HFF-Myc (cell line): ENCODE data around the gene RORC.
"Not testable (repeated sequence)": the region's sequence is repeated elsewhere in the genome, so short reads cannot be mapped to it uniquely, and the experiment has no call there.

Experiments used
- DNase-seq: peaks from one replicate; pipeline ENCODE4 v3.0.0-alpha.2; 2011; ENCODE audit warnings: low read depth; ENCODE audit errors: extremely low read depth
- H3K4me3 ChIP-seq: replicated peaks from 2 replicates; pipeline ENCODE4 v1.5.1; 2011; ENCODE audit warnings: low read depth, mild to moderate bottlenecking, control low read depth, low read length
- TF ChIP-seq, protein P1 (sequence below): IDR thresholded peaks from 2 replicates; pipeline ENCODE4 v1.5.1; 2012; ENCODE audit warnings: mild to moderate bottlenecking, low read depth, low read length, control low read depth; ENCODE audit errors: missing control alignments

RORC gene

DNA sequence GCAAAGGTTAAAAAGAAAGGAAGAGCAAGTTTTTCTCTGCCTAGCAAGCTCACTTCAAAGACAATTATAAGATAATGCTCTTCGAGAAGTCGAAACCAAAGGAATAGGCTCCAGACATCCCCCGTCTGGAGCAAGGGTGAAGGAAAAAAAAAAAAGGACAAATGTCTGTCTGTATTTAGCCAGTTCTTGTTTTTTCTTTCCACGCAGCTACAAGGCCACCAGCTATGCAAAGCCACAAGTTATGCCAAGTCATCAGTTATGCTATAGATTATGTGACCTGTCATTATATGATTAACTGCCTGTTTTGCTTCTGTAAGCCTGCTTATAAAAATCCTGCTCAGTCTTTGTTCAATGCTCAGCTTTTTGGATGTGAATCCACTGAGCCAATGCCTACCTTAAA, 24.3 kb upstream of the RORC start:
- DNase-seq, result no peak
- TF ChIP-seq, protein P1, sequence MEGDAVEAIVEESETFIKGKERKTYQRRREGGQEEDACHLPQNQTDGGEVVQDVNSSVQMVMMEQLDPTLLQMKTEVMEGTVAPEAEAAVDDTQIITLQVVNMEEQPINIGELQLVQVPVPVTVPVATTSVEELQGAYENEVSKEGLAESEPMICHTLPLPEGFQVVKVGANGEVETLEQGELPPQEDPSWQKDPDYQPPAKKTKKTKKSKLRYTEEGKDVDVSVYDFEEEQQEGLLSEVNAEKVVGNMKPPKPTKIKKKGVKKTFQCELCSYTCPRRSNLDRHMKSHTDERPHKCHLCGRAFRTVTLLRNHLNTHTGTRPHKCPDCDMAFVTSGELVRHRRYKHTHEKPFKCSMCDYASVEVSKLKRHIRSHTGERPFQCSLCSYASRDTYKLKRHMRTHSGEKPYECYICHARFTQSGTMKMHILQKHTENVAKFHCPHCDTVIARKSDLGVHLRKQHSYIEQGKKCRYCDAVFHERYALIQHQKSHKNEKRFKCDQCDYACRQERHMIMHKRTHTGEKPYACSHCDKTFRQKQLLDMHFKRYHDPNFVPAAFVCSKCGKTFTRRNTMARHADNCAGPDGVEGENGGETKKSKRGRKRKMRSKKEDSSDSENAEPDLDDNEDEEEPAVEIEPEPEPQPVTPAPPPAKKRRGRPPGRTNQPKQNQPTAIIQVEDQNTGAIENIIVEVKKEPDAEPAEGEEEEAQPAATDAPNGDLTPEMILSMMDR, result no peak
- no peak overlapping the region for H3K4me3 ChIP-seq

DNA sequence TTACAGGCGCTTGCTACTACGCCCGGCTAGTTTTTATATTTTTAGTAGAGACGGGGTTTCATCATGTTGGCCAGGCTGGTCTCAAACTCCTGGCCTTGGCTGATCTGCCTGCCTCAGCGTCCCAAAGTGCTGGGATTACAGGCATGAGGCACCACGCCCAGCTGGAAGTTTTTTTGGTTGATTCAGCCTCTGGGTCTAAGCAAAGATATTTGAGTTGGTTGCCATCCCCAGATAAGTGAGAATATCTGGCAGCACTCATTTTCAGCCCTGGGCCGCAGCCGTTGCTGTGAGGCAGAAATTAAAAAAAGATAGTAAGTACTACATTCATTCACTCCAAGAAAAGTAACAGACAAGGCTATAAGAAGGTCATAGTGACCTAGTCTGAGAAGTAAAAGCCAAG, 23.9 kb upstream of the RORC start:
- not testable (repeated sequence) for H3K4me3 ChIP-seq, DNase-seq

DNA sequence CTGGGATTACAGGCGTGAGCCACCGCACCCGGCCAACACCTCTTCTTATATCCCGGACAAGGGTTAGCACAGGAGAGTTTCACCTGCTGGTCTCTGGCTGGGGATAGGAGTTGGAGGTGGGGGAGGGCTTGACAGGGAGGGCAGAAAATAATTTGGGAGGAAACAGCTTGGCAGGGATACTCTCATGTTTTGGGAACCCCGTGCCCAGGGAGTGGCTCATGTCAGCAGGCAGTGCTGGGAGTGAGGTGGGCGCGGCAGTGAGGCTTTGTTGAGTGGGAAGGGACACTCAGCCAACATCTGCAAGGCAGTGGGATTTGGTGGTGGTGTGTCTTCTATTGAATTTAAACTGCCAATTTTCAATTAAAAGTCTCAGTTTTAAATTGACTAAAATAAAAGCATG, 23.1 kb upstream of the RORC start:
- no peak overlapping the region for H3K4me3 ChIP-seq
- DNase-seq, result no peak
- TF ChIP-seq, protein P1, result no peak

DNA sequence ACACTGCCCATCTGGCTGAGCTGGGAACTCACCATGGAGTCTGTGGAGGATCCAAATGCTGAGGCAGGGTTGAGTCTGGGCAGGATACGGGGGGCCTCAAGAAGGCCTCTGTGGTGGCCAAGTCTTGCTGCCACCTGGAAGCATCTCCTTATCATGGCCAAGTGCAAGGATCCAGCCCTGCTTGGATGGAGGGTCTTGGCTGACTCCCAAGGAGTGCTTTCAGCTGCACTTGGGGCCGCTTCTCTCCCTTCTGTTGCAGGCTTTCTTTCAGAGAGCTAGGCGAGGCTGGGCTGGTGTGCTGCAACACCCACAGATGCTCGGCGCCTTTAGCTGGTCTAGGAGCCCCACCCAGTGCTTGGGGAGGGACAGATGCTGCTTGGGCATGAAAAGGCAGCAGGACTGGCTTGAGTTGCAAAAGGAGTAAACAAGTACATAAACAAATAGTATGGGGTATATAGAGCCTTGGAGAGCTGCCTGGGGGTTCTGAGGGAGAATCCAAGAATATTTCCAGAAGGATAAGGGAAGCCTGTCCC, 21.9 kb upstream of the RORC start, which contains the start of gene THEM5:
THEM5 (minus strand) TSS at position 302 of the 533 bp plus-strand sequence; CDS start at position 155, 147 bp downstream.
- TF ChIP-seq, protein P1, result no peak
- DNase-seq, result no peak
- no peak within 1 kb of the TSS for H3K4me3 ChIP-seq

DNA sequence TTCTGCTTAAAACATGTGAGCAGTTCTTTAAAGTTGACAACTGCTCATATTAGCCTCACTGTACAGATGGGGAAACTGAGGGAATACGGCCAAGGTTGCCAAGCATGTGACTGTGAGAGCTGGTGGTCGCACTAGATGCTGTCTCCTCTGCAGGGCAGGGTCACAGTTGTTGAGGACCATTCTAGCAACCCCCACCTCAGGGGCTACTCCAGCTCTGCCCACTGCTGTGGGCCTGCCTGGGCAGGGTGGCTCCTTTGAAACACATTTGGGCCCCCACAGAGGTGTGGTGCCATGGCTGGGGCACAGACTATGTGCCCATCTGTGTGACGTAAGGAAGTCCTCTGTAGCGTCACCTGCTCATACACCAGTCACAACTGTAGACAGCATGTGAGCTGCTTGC, 21.1 kb upstream of the RORC start:
- TF ChIP-seq, protein P1, result no peak
- DNase-seq, result no peak
- H3K4me3 ChIP-seq, result no peak overlapping the region

DNA sequence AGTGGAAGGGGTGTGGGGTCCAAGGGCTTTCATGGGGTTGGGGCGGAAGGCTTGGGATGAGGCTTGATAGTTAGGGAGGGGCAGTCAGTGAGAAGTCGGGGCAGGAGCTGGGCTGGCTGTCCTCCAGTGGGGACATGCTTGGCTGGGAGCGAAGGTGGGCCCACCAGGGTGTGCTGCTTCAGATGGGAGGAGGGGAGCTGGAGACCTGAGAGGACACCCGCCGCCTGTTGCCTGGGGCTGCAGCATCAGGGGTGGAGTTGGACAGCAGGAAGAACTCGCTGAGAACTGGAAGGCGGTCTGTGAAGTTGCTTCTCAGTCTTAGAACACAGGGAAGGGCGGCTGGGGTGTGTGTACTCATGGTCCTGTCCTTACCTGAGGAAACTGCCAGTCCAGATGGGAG, 20.3 kb upstream of the RORC start:
- TF ChIP-seq, protein P1, result no peak
- DNase-seq, result no peak
- H3K4me3 ChIP-seq, result no peak overlapping the region

DNA sequence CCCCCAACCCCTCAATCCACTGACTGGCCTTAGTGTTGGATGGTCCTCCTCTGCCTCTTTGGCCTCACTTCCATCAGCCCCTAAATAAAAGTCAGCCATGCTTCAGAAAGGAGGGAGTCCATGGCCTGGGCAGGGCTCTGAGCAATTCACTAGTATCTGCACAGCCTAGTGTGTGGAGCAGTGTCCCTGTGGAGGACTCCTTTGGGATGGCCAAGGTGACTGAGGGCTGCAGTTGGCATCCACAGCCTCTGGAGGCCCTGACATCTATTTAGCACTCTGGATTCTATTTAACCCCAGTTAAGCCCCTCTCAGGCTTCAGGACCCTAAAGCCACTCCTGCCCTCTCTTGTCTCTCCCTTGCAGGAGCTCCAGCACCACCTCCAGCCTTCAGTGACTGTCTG, 18.3 kb upstream of the RORC start:
- TF ChIP-seq, protein P1, result no peak
- no peak for DNase-seq
- H3K4me3 ChIP-seq, result no peak overlapping the region
